SK-N-SH (cell line): ENCODE measurements around the gene PTGFR. TPM values are rescaled to one million over a fixed set of nuclear protein-coding genes. Genes with fewer than 3 reads are reported as not detected.

ENCODE experiments used
- CTCF ChIA-PET: fragments of 300-600, 350-600 bp; formaldehyde crosslinking; extraction: SDS; loops from one replicate; lab custom pipeline; 2021; lab: Yijun Ruan, JAX
- POLR2A ChIA-PET: fragments of 350-600 bp; sonication (Branson Sonifier 250); formaldehyde crosslinking; extraction: SDS; loops from one replicate; lab custom pipeline; 2020; ENCODE audit warnings: antibody characterized with exemption, inconsistent platforms; lab: Yijun Ruan, JAX
- DNase-seq: peaks from one replicate; pipeline ENCODE4 v3.0.0; 2012
- H2AFZ ChIP-seq: fragments of 200-600 bp; sonication (generic); 2 replicates; pipeline ENCODE4 v1.8.1; 2016; ENCODE audit warnings: antibody characterized with exemption, mild to moderate bottlenecking, low read depth
- H3F3A ChIP-seq: fragments of 200-600 bp; sonication (generic); replicated peaks from 2 replicates; pipeline ENCODE3; 2016; ENCODE audit warnings: antibody characterized with exemption, mild to moderate bottlenecking; ENCODE audit not compliant: insufficient read depth
- H3K27ac ChIP-seq, 2 experiments: fragments of 200-500 bp in 1 of 2; fragments of 200-600 bp in 1 of 2; sonication (Bioruptor generic) in 1 of 2; sonication (generic), shearing (Covaris generic) in 1 of 2; 2 replicates each; pipeline versions ENCODE4 v1.5.1 to v1.6.1; 2014 to 2016; ENCODE audit warnings: low read depth in 2 of 2, inconsistent platforms in 1 of 2, low read length in 1 of 2, mild to moderate bottlenecking in 1 of 2, mixed read lengths in 1 of 2
- H3K27me3 ChIP-seq: fragments of 200-600 bp; sonication (generic), shearing (Covaris generic); 2 replicates; pipeline ENCODE4 v1.6.1; 2016; ENCODE audit warnings: mixed run types; ENCODE audit not compliant: insufficient read depth
- H3K36me3 ChIP-seq, 2 experiments: fragments of 200-500 bp in 1 of 2; fragments of 200-600 bp in 1 of 2; sonication (Bioruptor generic) in 1 of 2; sonication (generic) in 1 of 2; replicated peaks in 1 of 2; 2 replicates each; pipeline versions ENCODE3 to v1.5.1; 2014 to 2016; ENCODE audit warnings: low read length in 1 of 2, mild to moderate bottlenecking in 1 of 2; ENCODE audit not compliant: insufficient read depth in 2 of 2, control insufficient read depth in 1 of 2
- H3K4me1 ChIP-seq, 2 experiments: fragments of 200-500 bp in 1 of 2; fragments of 200-600 bp in 1 of 2; sonication (Bioruptor generic) in 1 of 2; sonication (generic), shearing (Covaris generic) in 1 of 2; 2 replicates each; pipeline versions ENCODE4 v1.5.1 to v1.6.1; 2014 to 2016; ENCODE audit warnings: low read depth in 1 of 2, low read length in 1 of 2, mixed run types in 1 of 2; ENCODE audit not compliant: insufficient read depth in 2 of 2, control insufficient read depth in 1 of 2
- H3K4me2 ChIP-seq: fragments of 200-600 bp; sonication (generic), shearing (Covaris generic); 2 replicates; pipeline ENCODE4 v1.6.1; 2017; ENCODE audit warnings: mixed run types
- H3K4me3 ChIP-seq, 2 experiments: fragments of 200-500 bp in 1 of 2; fragments of 200-600 bp in 1 of 2; sonication (Bioruptor generic) in 1 of 2; sonication (generic), shearing (Covaris generic) in 1 of 2; 2 replicates each; pipeline versions ENCODE4 v1.5.1 to v1.8.1; 2014 to 2016; ENCODE audit warnings: low read depth in 2 of 2, inconsistent platforms in 1 of 2, low read length in 1 of 2, mild to moderate bottlenecking in 1 of 2, mixed read lengths in 1 of 2, moderate library complexity in 1 of 2
- H3K79me2 ChIP-seq: fragments of 200-600 bp; sonication (generic); 2 replicates; pipeline ENCODE4 v1.8.1; 2017; ENCODE audit warnings: mild to moderate bottlenecking; ENCODE audit not compliant: insufficient read depth
- H3K9ac ChIP-seq: fragments of 200-600 bp; sonication (generic); 2 replicates; pipeline ENCODE4 v1.6.1; 2017; ENCODE audit warnings: mixed run types
- H3K9me2 ChIP-seq: fragments of 200-600 bp; sonication (generic); 2 replicates; pipeline ENCODE4 v1.6.1; 2017; ENCODE audit warnings: mixed run types
- H3K9me3 ChIP-seq: fragments of 200-600 bp; sonication (generic); 2 replicates; pipeline ENCODE4 v1.6.1; 2017; ENCODE audit warnings: mixed run types, mild to moderate bottlenecking, moderate library complexity
- H4K20me1 ChIP-seq: fragments of 200-600 bp; sonication (generic); 2 replicates; pipeline ENCODE4 v1.6.1; 2017; ENCODE audit warnings: mild to moderate bottlenecking, mixed run types; ENCODE audit not compliant: insufficient read depth
- CHD2 ChIP-seq: fragments of 150-350 bp; IDR thresholded peaks from 2 replicates; pipeline ENCODE4 v1.6.1; 2018; ENCODE audit warnings: low read length; ENCODE audit not compliant: partially characterized antibody
- ELF1 ChIP-seq: IDR thresholded peaks from 2 replicates; pipeline ENCODE4 v1.4.0; 2012
- FOXJ3 ChIP-seq: sonication (generic); formaldehyde crosslinking; IDR thresholded peaks from 2 replicates; pipeline ENCODE4 v1.5.1; 2020; ENCODE audit warnings: mild to moderate bottlenecking, missing genetic modification reagents
- FOXM1 ChIP-seq: IDR thresholded peaks from 2 replicates; pipeline ENCODE4 v1.4.0; 2012; ENCODE audit warnings: low read depth, mild to moderate bottlenecking
- MAX ChIP-seq: IDR thresholded peaks from 2 replicates; pipeline ENCODE4 v1.4.0; 2012; ENCODE audit warnings: low read depth
- MXI1 ChIP-seq: IDR thresholded peaks from 2 replicates; pipeline ENCODE4 v1.6.1; 2012; ENCODE audit warnings: mild to moderate bottlenecking, low read depth, low read length, improper control_type of control experiment
- PBX3 ChIP-seq: IDR thresholded peaks from 2 replicates; pipeline ENCODE4; 2012
- POLR2AphosphoS5 ChIP-seq: IDR thresholded peaks from 2 replicates; pipeline ENCODE4 v1.6.1; 2012; ENCODE audit warnings: low read depth, low read length
- SMC3 ChIP-seq: IDR thresholded peaks from 2 replicates; pipeline ENCODE4 v1.6.1; 2012; ENCODE audit warnings: low read depth, low read length, improper control_type of control experiment
- USF1 ChIP-seq: IDR thresholded peaks from 2 replicates; pipeline ENCODE4 v1.4.0; 2012; ENCODE audit warnings: low read depth, borderline replicate concordance
- USF2 ChIP-seq: fragments of 150-350 bp; IDR thresholded peaks from 2 replicates; pipeline ENCODE4 v1.6.1; 2017; ENCODE audit warnings: antibody characterized with exemption, low read length, low read depth, borderline replicate concordance
- YY1 ChIP-seq: IDR thresholded peaks from 2 replicates; pipeline ENCODE4 v1.4.0; 2012; ENCODE audit warnings: low read depth, mild to moderate bottlenecking
- WGBS: methylation state at CpG from one replicate; pipeline ENCODE4 v1.1.6; 2017; ENCODE audit warnings: low lambda C conversion rate; 5-methylcytosine and 5-hydroxymethylcytosine counted together
- polyA plus RNA-seq, 3 experiments: library from polyadenylated mRNA; depleted of rRNA; stranded (reverse); fragments of >200 nt; gene quantifications; 2 replicates each; pipeline ENCODE4 v1.2.3, GENCODE V29; 2012

The PTGFR gene
- polyA plus RNA-seq, 1 of the 3 experiments (the other 2 are of a cell fraction), result 2.2 TPM

- TF ChIP-seq USF1 (no peak), SMC3 (no peak), POLR2AphosphoS5 (no peak), YY1 (no peak), FOXM1 (no peak)
- TF ChIP-seq, all 33 proteins: peak for 0
- CTCF ChIA-PET, result interaction anchor here (1.6 kb wide), 1 partner anchor 143 kb away, joined by 4 read pairs; no protein-coding TSS in a partner anchor
- H3K27me3 ChIP-seq, result no peaks in the 10 kb centered on the region
- H3K36me3 ChIP-seq, result no peaks in the 10 kb centered on the region
- no peaks in the 10 kb centered on the region for H3K79me2 ChIP-seq
- no peaks in the 10 kb centered on the region for H3K4me1 ChIP-seq
- no peak for DNase-seq
- H3K9me2 ChIP-seq, result no peaks in the 10 kb centered on the region
- no peaks in the 10 kb centered on the region for H3K9me3 ChIP-seq
- no peak overlapping the region for H3K9ac ChIP-seq
- no peak overlapping the region for H3K4me3 ChIP-seq
- no peak overlapping the region for H2AFZ ChIP-seq
- H3K27ac ChIP-seq, result no peak overlapping the region
- POLR2A ChIA-PET, result no interaction called here
- H3K4me2 ChIP-seq, result no peak overlapping the region
- 98% methylated on average over 4 of the region's 4 CpGs for WGBS
- no peaks in the 10 kb centered on the region for H3F3A ChIP-seq
- H4K20me1 ChIP-seq, result no peaks in the 10 kb centered on the region
These were observed 14.7 kb upstream of the PTGFR start for GRCh38 chr1:78475888-78476610.

- WGBS, result no CpG with 5 or more reads among the region's 6 CpGs
- Histone ChIP-seq H4K20me1 (no peaks in the 10 kb centered on the region), H3K9me2 (no peaks in the 10 kb centered on the region), H3K9me3 (no peaks in the 10 kb centered on the region), H3K4me3 (no peak overlapping the region), H3K36me3 (no peaks in the 10 kb centered on the region), H3K27ac (no peak overlapping the region), H2AFZ (no peak overlapping the region), H3K79me2 (no peaks in the 10 kb centered on the region), H3F3A (no peaks in the 10 kb centered on the region), H3K4me1 (no peaks in the 10 kb centered on the region), H3K27me3 (no peaks in the 10 kb centered on the region), H3K9ac (no peak overlapping the region)
- DNase-seq, result no peak
- CTCF ChIA-PET, result no interaction called here
- POLR2A ChIA-PET, result no interaction called here
- TF ChIP-seq PBX3, result no peak
- TF ChIP-seq MXI1, result no peak
- TF ChIP-seq ELF1, result no peak
- no peak for TF ChIP-seq CHD2
- no peak for TF ChIP-seq YY1
- no peak for TF ChIP-seq USF2
- no peak for TF ChIP-seq USF1
- no peak for TF ChIP-seq FOXM1
- no peak for TF ChIP-seq FOXJ3 (CRISPR knock-in tag)
- TF ChIP-seq MAX, result no peak
- TF ChIP-seq SMC3, result no peak
- TF ChIP-seq, all 33 proteins: peak for 0
- H3K4me2 ChIP-seq, result no peak overlapping the region
These were observed 6.9 kb upstream of the PTGFR start for GRCh38 chr1:78483903-78484302.
